K562 (cell line): ENCODE results near the gene TCP10L. TPM values are rescaled to one million over a fixed set of nuclear protein-coding genes. Genes with fewer than 3 reads are reported as not detected.

ENCODE experiments used
- ATAC-seq: fragments of 200-7000 bp; cut with Tn5 transposase; 3 replicates; pipeline ENCODE4 v1.9.1; 2020; ENCODE audit warnings: moderate library complexity
- BruUV-seq: library from RNA; stranded (reverse); fragments of 400-500 nt; replicated peaks from 2 replicates; lab custom pipeline; 2021; lab: Mats Ljungman, UMichigan
- CTCF ChIA-PET: fragments of 300-600 bp; formaldehyde crosslinking; extraction: SDS; loops from one replicate; lab custom pipeline; 2021; ENCODE audit warnings: low intra/inter-chr PET ratio; lab: Yijun Ruan, JAX
- POLR2A ChIA-PET: fragments of 300-600, 350-650 bp; sonication (Branson Sonifier 250); formaldehyde crosslinking; extraction: SDS; loops from one replicate; lab custom pipeline; 2021; ENCODE audit warnings: antibody characterized with exemption, inconsistent platforms; lab: Yijun Ruan, JAX
- DNase-seq, 4 experiments: peaks; one replicate each; pipeline versions ENCODE4 v3.0.0 to v3.0.0-alpha.2; 2011 to 2018; ENCODE audit warnings: low spot score in 3 of 4, mixed read lengths in 3 of 4; ENCODE audit errors: extremely low read depth in 1 of 4
- FAIRE-seq: peaks from 2 replicates; lab custom pipeline; 2011; peaks lifted over from hg19 to GRCh38; lab: Jason Lieb, UNC
- H2AFZ ChIP-seq: 2 replicates; pipeline ENCODE4 v1.6.0; 2011; ENCODE audit warnings: low read depth, low read length, control low read depth, inconsistent platforms
- H3K27ac ChIP-seq: fragments of 200-600 bp; 3 replicates; pipeline ENCODE4 v1.8.0; 2011; ENCODE audit warnings: low read depth, mild to moderate bottlenecking, control low read depth, inconsistent platforms, low read length, moderate library complexity, mixed read lengths; ENCODE audit errors: extremely low read depth
- H3K27me3 ChIP-seq, 2 experiments: fragments of 300-600 bp in 1 of 2; 2 replicates in 1 of 2; 3 replicates in 1 of 2; pipeline versions ENCODE4 v1.6.0 to v1.8.0; 2011; ENCODE audit warnings: inconsistent platforms in 2 of 2, low read length in 2 of 2, mild to moderate bottlenecking in 1 of 2, mixed read lengths in 1 of 2, moderate library complexity in 1 of 2; ENCODE audit not compliant: control insufficient read depth in 2 of 2, insufficient read depth in 2 of 2
- H3K36me3 ChIP-seq: fragments of 300-600 bp; 3 replicates; pipeline ENCODE4 v1.8.0; 2011; ENCODE audit warnings: mild to moderate bottlenecking, low read length, inconsistent platforms; ENCODE audit not compliant: control insufficient read depth, insufficient read depth
- H3K4me1 ChIP-seq, 2 experiments: fragments of 200-600 bp in 1 of 2; replicated peaks in 1 of 2; 2 replicates in 1 of 2; 3 replicates in 1 of 2; pipeline versions ENCODE4 v1.5.1 to v1.8.0; 2011; ENCODE audit warnings: inconsistent platforms in 2 of 2, low read length in 2 of 2, mild to moderate bottlenecking in 1 of 2, mixed read lengths in 1 of 2, moderate library complexity in 1 of 2; ENCODE audit not compliant: control insufficient read depth in 2 of 2, insufficient read depth in 2 of 2
- H3K4me2 ChIP-seq: 2 replicates; pipeline ENCODE4 v1.6.1; 2011; ENCODE audit warnings: low read length, control low read depth, inconsistent platforms, mixed read lengths; ENCODE audit not compliant: insufficient read depth
- H3K4me3 ChIP-seq: fragments of 200-600 bp; sonication (generic), shearing (Covaris generic); 2 replicates; pipeline ENCODE4 v1.5.1; 2016; ENCODE audit warnings: control low read depth, inconsistent platforms
- H3K79me2 ChIP-seq: fragments of 200-600 bp; 3 replicates; pipeline ENCODE4 v1.8.0; 2011; ENCODE audit warnings: low read length, inconsistent platforms; ENCODE audit not compliant: control insufficient read depth, insufficient read depth
- H3K9ac ChIP-seq, 2 experiments: 2 replicates each; pipeline versions ENCODE4 v1.6.0 to v1.6.1; 2011; ENCODE audit warnings: low read depth in 2 of 2, low read length in 2 of 2, control low read depth in 1 of 2, inconsistent platforms in 1 of 2, mild to moderate bottlenecking in 1 of 2, mixed read lengths in 1 of 2; ENCODE audit not compliant: insufficient read depth in 1 of 2
- H3K9me1 ChIP-seq: one replicate; pipeline ENCODE4 v1.6.0; 2011; ENCODE audit warnings: inconsistent platforms, mild to moderate bottlenecking, low read length, moderate library complexity; ENCODE audit not compliant: control insufficient read depth, insufficient read depth
- H3K9me3 ChIP-seq: replicated peaks from 2 replicates; pipeline ENCODE4 v1.5.1; 2011; ENCODE audit warnings: low read depth, low read length, inconsistent platforms; ENCODE audit not compliant: control insufficient read depth, insufficient read depth
- H4K20me1 ChIP-seq: replicated peaks from 2 replicates; pipeline ENCODE4 v1.6.1; 2011; ENCODE audit warnings: low read length, inconsistent platforms, mixed read lengths; ENCODE audit not compliant: control insufficient read depth, insufficient read depth
- BACH1 ChIP-seq: fragments of 200-800 bp; sonication (Bioruptor generic); IDR thresholded peaks from 2 replicates; pipeline ENCODE4 v1.6.1; 2016; ENCODE audit warnings: missing genetic modification characterization, missing compliant biosample characterization
- DMBX1 ChIP-seq: fragments of 250-450 bp; sonication (Bioruptor Pico); IDR thresholded peaks from 2 replicates; pipeline ENCODE4 v1.8.0; 2022; ENCODE audit warnings: inconsistent platforms, mild to moderate bottlenecking, moderate library complexity, borderline replicate concordance
- HEY1 ChIP-seq: fragments of 250-450 bp; sonication (Bioruptor Pico); IDR thresholded peaks from 2 replicates; pipeline ENCODE4 v1.5.0; 2020; ENCODE audit warnings: mild to moderate bottlenecking, moderate library complexity, borderline replicate concordance
- NFE2L1 ChIP-seq: fragments of 450-650 bp; IDR thresholded peaks from 2 replicates; pipeline ENCODE4 v1.6.1; 2016; ENCODE audit warnings: missing genetic modification characterization, low read depth, mild to moderate bottlenecking, missing compliant biosample characterization, moderate library complexity, borderline replicate concordance
- SOX6 ChIP-seq: fragments of 450-650 bp; IDR thresholded peaks from 2 replicates; pipeline ENCODE4 v1.6.1; 2014; ENCODE audit warnings: mild to moderate bottlenecking
- TFAM ChIP-seq: fragments of 250-450 bp; sonication (Bioruptor Pico); conservative IDR thresholded peaks from 2 replicates; pipeline ENCODE4 v1.5.0; 2021; ENCODE audit warnings: mild to moderate bottlenecking, moderate library complexity
- ZBTB11 ChIP-seq, 3 experiments: fragments of 200-800 bp in 1 of 3; fragments of 250-450 bp in 1 of 3; fragments of 450-650 bp in 1 of 3; sonication (Bioruptor Pico) in 1 of 3; sonication (Bioruptor generic) in 1 of 3; formaldehyde crosslinking in 1 of 3; IDR thresholded peaks; 2 replicates each; pipeline versions ENCODE4 v1.6.1 to v1.8.0; 2016 to 2022; ENCODE audit warnings: mild to moderate bottlenecking in 2 of 3, missing genetic modification characterization in 2 of 3, missing compliant biosample characterization in 1 of 3, moderate library complexity in 1 of 3
- ZNF263 ChIP-seq: sonication (generic); formaldehyde crosslinking; IDR thresholded peaks from 2 replicates; pipeline ENCODE4 v1.8.0; 2022; ENCODE audit warnings: mild to moderate bottlenecking, missing genetic modification reagents, borderline replicate concordance
- ZNF354B ChIP-seq: fragments of 250-450 bp; sonication (Bioruptor Pico); IDR thresholded peaks from 2 replicates; pipeline ENCODE4 v1.4.0; 2020
- ZNF717 ChIP-seq: fragments of 250-450 bp; sonication (Bioruptor Pico); IDR thresholded peaks from 2 replicates; pipeline ENCODE4 v1.5.0; 2021
- WGBS: fragments of 100-300 bp; shearing (Covaris generic); methylation state at CpG from one replicate; pipeline ENCODE4 v1.1.6; 2016; ENCODE audit warnings: low coverage, mixed read lengths; ENCODE audit not compliant: insufficient coverage; ENCODE audit errors: missing lambda C conversion rate; 5-methylcytosine and 5-hydroxymethylcytosine counted together
- in situ Hi-C: fragments of 300-500 bp; cut with MboI; formaldehyde crosslinking; loops from 4 replicates; pipeline ENCODE4 v1.15.0; 2018; ENCODE audit warnings: inconsistent platforms, mixed read lengths
- intact Hi-C: fragments of 100-400 bp; cut with micrococcal nuclease; formaldehyde crosslinking; loops from 2 replicates; pipeline ENCODE4 v1.14.2; 2022
- polyA plus RNA-seq, 8 experiments: library from polyadenylated mRNA; depleted of rRNA in 4 of 8; stranded (reverse) in 5 of 8; unstranded in 3 of 8; fragments of >200 nt; fragmentation: Nextera tagmentation in 2 of 8; fragmentation: Illumina TruSeq in 1 of 8; extraction: Ambion mirVana in 2 of 8; extraction: Trizol in 1 of 8; gene quantifications; 2 replicates each; pipeline versions ENCODE4 v1.2.1 to v1.2.3, GENCODE V29; 2011 to 2014; ENCODE audit warnings: inconsistent platforms in 1 of 8, missing spikeins in 1 of 8
- total RNA-seq, 7 experiments: library from RNA; depleted of rRNA in 6 of 7; stranded (reverse); fragments of >200 nt in 6 of 7; fragmentation: Illumina TruSeq in 2 of 7; extraction: Trizol in 2 of 7; gene quantifications; 2 replicates each; pipeline versions ENCODE4 v1.2.1 to v1.2.3, GENCODE V29; 2011 to 2021; ENCODE audit warnings: low replicate concordance in 1 of 7
- TF ChIP-seq, protein P1 (sequence below): fragments of 250-450 bp; sonication (Bioruptor Pico); IDR thresholded peaks from 2 replicates; pipeline ENCODE4 v1.5.0; 2021; ENCODE audit warnings: mild to moderate bottlenecking, borderline replicate concordance
- TF ChIP-seq, protein P2 (sequence below): IDR thresholded peaks from 2 replicates; pipeline ENCODE4 v1.6.1; 2011; ENCODE audit not compliant: insufficient read length; ENCODE audit errors: extremely low read depth

The TCP10L gene
- total and polyA plus RNA-seq, 9 of the 15 experiments (the other 6 are each of a cell fraction or from before 2014, with no cell fraction given): 0.34 to 0.91 (median 0.56) TPM; not detected in 2

DNA sequence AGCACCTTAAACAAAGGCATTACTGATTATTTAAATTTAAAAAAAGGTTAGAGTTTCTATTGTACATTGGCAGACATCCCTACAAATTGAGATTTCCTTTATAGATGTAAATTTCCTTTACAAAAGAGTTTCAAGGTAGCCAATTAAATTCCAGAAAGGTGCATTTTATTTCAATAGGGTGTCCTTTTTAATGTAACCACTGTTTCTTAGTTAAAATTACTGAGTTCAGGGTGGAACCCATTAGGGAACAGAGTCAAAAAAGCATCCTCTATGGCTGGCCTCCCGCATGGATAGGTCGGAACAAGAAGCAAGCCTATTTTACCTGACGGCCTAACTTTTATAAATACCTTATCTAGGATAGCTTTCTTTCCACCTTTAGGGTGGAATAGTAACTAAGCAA is 24.4 kb downstream of the TCP10L start:
- Histone ChIP-seq H3K9me1 (no peaks in the 10 kb centered on the region), H3K27ac (no peak overlapping the region), H3K9me3 (no peaks in the 10 kb centered on the region), H3K79me2 (no peaks in the 10 kb centered on the region), H3K4me3 (no peak overlapping the region), H3K36me3 (no peaks in the 10 kb centered on the region), H3K4me1 (peaks cover 0 to 3% of the 10 kb centered on the region in 2 experiments; a peak in 2 of 5 replicates), H3K27me3 (no peaks in the 10 kb centered on the region), H3K9ac (no peak overlapping the region), H3K4me2 (no peak overlapping the region), H2AFZ (no peak overlapping the region), H4K20me1 (no peaks in the 10 kb centered on the region)
- ChIA-PET POLR2A (interaction anchor here (1.0 to 1.5 kb wide), 2 partner anchors 9 to 82 kb away, joined by 4 to 9 read pairs; no protein-coding TSS in a partner anchor), CTCF (no interaction called here)
- 82% methylated on average over 3 of the region's 3 CpGs for WGBS
- no TSS peak for BruUV-seq
- no peak for ATAC-seq
- DNase-seq: no peak
- intact Hi-C loops: no loop called here
- no peak for FAIRE-seq
- no peak for TF ChIP-seq ZNF263 (CRISPR knock-in tag)
- TF ChIP-seq, protein P1, sequence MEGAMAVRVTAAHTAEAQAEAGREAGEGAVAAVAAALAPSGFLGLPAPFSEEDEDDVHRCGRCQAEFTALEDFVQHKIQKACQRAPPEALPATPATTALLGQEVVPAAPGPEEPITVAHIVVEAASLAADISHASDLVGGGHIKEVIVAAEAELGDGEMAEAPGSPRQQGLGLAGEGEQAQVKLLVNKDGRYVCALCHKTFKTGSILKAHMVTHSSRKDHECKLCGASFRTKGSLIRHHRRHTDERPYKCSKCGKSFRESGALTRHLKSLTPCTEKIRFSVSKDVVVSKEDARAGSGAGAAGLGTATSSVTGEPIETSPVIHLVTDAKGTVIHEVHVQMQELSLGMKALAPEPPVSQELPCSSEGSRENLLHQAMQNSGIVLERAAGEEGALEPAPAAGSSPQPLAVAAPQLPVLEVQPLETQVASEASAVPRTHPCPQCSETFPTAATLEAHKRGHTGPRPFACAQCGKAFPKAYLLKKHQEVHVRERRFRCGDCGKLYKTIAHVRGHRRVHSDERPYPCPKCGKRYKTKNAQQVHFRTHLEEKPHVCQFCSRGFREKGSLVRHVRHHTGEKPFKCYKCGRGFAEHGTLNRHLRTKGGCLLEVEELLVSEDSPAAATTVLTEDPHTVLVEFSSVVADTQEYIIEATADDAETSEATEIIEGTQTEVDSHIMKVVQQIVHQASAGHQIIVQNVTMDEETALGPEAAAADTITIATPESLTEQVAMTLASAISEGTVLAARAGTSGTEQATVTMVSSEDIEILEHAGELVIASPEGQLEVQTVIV (CRISPR knock-in tag): no peak
- TF ChIP-seq ZNF354B (CRISPR knock-in tag): no peak
- no peak for TF ChIP-seq HEY1
- TF ChIP-seq, protein P2, sequence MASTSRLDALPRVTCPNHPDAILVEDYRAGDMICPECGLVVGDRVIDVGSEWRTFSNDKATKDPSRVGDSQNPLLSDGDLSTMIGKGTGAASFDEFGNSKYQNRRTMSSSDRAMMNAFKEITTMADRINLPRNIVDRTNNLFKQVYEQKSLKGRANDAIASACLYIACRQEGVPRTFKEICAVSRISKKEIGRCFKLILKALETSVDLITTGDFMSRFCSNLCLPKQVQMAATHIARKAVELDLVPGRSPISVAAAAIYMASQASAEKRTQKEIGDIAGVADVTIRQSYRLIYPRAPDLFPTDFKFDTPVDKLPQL: no peak
- no peak for TF ChIP-seq SOX6
- no peak for TF ChIP-seq DMBX1 (CRISPR knock-in tag)
- TF ChIP-seq BACH1 (tag): no peak
- no peak for TF ChIP-seq ZBTB11 (CRISPR knock-in tag; IDR thresholded peaks at IDR 0.05)
- TF ChIP-seq TFAM (CRISPR knock-in tag): no peak
- no peak for TF ChIP-seq ZNF717 (CRISPR knock-in tag)
- no peak for TF ChIP-seq NFE2L1
- in situ Hi-C loops: no loop called here
